NCI-H226 (cell line): ENCODE results near the gene DCLK2.

Experiments used
- DNase-seq: peaks from one replicate; pipeline ENCODE4 v3.0.0-alpha.2; 2015

DCLK2 gene

DNA sequence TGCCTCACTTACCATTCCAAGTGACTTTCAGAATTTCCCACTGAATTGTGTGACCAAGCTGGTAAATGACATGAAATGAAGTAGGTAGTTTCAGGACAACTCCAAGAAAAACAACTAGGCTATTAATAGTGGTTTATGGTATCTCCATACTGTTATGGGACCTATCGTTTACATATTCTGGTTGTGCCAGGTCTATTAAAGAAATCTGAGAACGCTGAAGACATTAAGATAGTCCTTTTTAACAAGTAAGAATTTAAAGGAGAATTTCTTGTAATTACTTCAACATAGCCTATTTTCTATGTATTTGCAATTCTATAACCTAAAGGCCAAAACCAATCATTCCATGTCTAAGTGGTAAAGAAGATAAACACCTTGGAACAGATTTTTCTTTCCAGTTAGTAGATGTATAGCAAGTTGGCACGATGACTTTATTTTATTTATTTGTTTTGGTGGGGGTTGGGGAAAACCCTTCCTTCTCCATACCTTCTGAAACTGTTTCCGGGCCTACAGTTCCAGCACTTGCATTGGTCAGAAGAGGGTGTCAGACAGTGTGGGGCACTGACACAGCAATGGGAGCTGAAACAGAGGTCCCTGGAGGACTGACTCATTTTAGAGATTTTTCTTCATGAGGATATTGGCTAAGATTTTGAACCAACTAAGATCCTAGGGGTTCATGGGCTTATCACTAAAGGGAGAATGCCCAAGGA is 7.6 kb upstream of the DCLK2 start:
- DNase-seq: no peak

DNA sequence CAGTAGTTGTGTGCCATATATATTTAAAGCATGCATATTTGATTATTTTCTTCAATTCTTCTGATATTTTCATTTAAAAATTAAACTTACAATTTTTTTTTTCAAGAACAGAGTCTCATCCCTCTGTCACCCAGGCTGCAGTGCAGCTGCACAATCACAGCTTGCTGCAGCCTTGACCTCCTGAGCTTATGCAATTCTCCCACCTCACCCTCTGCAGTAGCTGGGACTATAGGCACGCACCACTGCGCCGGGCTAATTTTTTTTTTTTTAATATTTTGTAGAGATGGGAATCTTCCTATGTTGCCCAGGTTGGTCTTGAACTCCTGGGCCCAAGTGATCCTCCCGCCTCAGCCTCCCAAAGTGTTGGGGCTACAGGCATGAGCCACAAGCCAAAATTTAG is 5.8 kb upstream of the DCLK2 start:
- no peak for DNase-seq

DNA sequence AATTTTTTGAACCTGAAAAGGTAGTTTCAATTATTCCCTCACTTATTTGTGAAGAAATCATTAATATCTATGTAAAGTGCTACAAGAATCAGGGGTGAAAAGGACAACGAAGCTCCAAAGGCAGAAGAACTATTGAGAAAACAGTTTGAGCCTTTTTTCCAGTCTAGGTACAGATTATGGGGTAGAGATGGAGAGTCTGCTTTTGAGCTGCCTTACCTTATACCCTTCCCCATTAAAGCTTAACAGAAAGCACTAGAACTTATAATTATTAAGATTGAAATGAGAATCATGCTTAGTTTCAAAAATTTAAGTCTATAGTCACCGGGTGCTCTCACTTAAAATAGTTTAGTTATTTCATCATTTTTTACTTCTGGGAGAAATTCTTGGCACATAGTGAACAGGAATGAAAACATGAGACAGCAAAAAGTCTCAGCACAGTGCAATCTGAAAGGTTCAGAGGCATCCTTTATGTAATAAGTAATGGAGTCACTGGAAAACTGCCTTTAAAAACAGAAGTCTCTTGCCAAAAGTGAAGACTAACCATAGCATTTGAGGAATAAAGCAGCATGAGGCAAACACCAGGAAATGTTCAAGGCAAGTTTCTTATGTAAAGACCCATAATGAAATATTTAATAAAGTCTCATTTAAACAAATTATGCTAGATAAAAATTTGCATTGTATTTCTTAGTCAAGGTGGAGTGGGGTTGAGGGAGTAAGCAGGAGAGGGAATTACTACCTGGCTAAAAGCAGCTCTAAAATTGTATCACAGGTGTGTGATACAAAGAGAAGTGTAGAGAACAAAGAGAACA is 5.1 kb upstream of the DCLK2 start:
- DNase-seq: peak; percentile 73

DNA sequence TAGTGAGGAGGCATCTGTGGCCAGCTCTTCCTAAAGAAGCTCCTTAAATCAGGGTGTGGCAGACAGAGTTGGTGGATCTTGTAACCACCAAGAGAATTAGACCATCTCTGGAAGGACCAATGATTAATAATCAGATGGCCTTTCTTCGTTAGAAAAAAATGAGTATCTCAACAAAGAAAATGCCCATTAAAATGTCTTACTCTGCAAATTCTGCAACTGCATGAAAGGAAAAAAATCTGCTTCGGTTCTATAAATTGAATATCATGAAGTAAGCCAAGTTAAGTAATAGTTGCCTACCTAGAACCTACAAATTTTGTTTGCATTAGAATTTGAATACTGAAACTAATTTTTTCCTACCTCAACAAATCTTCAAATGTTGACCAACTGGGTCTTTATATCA is 4.2 kb upstream of the DCLK2 start:
- DNase-seq: no peak

DNA sequence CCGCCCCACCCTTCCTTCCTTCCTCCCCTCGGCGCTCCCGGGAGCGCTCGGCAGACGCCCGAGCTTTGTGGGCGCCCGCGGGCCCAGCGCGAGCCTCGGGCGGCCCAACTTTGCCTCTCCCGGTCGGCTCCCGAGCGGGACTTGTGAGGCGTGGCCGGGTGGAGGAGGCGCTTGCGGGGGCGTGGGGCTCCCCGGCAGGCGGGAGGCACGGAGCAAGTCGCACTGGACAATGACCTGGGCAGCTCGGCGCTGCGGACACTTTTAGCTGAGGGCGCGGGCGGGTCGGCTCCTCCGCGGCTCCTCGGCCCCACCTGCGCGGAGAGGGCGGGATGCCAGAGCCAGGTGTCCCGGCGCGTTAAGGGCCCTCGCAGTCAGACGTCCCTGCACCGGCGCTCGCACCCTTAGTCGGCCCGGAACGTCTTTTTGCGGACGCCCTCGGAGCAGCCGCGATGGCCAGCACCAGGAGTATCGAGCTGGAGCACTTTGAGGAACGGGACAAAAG is 385 bp downstream of the DCLK2 start:
- DNase-seq: peak; percentile 12

DNA sequence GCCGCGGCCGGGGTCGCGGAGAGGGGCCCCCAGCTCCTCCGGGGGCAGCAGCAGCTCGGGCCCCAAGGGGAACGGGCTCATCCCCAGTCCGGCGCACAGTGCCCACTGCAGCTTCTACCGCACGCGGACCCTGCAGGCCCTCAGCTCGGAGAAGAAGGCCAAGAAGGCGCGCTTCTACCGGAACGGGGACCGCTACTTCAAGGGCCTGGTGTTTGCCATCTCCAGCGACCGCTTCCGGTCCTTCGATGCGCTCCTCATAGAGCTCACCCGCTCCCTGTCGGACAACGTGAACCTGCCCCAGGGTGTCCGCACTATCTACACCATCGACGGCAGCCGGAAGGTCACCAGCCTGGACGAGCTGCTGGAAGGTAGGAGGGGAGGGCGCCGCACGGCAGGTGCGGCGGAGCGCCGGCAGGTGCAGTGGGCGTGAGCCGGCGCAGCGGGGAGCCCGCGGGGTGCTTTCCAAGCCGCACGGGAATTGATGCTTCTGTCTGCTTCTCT is 886 bp downstream of the DCLK2 start:
- peak; percentile 12 for DNase-seq

DNA sequence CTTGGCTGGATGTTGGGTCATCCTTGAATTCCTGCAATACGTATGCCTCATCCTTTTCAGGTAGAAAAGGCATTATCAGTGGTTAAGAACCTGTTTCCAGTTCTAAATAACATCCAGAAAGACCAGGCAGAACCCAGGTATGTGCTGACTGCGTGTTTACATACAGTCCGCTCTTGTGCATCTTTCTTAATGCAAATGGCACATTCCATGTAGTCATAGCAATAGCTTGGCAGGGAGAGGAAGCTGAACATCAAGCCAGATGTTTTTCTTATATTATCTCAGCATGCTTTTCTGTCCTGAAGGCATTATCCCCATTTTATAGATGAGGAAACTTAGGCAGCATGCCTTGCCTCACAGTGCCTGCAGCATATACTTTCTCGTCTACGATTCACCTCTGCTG is 2.1 kb downstream of the DCLK2 start:
- DNase-seq: no peak

DNA sequence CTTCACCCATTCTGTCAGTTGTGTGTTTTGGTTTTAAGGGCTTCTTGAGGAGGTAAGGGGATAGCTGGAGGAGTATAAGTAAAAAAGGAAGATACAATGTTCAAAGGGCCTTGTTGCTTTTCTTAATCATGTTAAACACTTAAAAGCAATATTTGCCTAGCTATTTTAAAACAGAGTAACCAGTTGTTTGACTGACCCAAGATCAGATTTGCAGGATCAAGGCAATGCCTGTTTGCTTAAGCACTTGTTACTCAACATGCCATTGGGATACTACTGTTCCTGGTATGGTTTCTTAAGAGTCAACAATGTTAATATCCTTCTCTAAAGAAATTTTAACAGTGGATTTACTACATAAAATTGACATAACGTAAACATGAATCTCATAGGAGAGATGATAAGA is 2.6 kb downstream of the DCLK2 start:
- DNase-seq: no peak

DNA sequence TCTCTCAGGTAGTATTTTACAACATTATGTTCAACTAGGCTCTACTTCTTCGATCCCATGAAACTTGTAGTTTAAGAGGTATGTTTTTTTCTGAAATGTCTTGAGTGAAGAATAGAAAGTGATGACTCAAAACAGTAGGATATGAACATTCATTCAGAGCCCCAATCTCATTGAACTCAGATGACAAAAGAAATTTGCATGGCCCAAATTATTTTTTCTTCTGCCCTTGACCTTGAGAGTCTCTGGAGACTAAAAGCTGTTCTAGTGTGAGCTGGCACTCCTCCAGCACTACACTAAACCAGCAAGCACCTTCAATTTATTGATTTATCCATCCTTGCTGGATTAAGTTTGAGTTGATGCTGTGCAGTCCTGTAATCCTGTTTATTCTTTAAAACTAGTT is 4.0 kb downstream of the DCLK2 start:
- DNase-seq: no peak

DNA sequence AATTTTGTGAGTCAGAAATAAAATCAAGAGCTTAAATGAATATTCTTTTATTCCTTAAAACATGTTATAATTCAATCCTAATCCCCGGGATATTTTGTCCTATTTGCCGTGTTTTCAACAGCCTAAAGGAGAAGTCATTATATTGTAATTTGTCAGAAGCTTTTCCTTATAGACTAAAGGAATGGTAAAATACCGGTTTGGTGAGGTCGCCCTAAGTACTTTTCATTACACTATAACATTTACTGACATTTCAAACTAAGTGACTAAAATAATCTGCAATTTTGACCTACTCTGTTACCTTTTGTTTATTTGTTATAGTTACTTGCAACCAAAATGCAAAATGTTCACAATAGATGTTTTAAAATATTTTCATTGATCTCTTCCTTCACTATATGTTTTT is 8.8 kb downstream of the DCLK2 start:
- DNase-seq: no peak

DNA sequence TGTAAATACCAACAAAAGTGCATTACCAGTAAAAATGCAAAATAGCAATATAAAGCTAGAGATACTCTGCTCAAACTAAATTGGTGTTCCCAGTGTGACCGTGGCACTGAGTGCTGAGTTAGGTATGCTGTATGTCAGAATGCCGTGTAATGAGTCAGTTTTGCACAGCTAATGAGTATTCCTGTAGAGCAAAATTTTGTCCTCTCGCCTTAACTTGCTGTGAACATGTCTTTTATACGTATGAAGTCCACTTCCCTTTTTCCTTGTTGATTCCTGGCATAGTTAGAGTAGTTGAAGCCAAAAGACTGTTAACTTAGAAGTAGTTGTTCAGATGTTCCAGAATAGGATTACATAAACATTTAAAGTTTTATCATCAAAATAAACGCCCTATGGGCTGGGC is 11.5 kb downstream of the DCLK2 start:
- no peak for DNase-seq

DNA sequence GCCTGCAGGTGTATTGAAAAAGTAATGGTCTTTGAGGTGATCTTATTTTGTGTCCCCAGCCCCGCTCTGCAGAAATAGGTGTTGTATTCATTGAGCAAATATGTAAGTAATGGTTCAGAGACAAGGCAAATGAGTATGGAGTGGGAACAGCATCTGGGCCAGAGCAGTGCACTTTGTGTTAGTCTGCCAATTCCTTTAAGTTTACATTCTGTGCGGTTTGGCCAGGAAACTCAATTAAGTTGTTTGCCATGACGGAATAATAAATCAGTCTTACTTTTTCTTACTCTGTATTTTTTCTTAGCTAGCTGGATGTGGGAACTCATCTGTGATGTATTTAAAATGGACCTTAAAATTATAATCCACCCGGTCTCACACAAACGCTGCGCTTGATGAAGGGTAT is 12.6 kb downstream of the DCLK2 start:
- no peak for DNase-seq

DNA sequence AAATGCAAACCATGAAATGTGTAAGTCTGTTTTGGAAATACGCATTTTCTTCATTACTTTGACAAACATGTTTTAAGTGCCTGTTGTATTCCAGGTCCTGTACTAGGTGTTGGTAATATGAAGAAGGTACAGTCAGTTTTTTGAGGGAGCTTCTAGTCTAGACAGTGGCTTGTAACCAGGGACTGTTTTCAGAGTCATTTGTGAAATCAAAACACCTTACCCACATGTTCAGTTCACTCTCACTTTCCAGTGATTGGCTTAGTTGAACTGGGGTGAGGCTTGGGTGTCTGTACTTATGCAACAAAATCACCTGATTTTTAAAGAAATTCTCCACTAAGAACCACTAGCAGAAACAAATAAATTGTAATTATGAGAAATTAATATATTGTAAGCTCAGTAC is 16.4 kb downstream of the DCLK2 start:
- no peak for DNase-seq

DNA sequence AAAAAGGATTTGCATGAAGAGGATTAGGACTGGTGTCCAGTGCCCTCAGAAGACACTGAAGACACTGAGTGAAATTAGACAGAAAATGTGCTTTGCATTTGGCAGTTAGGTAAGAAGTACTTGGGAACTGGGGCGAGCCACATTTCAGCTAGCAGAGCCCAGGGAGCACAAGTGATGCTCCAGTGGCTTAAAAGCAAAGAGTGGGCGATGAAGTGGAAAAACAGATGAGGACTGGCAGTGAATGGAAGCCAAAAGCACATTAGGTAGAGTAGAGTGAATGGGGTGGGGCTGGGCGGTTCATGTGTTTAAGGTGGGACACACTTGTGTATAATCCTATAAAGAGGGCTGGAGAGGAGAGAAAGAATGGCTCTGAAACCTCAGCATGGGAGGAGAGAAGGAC is 18.4 kb downstream of the DCLK2 start:
- no peak for DNase-seq

DNA sequence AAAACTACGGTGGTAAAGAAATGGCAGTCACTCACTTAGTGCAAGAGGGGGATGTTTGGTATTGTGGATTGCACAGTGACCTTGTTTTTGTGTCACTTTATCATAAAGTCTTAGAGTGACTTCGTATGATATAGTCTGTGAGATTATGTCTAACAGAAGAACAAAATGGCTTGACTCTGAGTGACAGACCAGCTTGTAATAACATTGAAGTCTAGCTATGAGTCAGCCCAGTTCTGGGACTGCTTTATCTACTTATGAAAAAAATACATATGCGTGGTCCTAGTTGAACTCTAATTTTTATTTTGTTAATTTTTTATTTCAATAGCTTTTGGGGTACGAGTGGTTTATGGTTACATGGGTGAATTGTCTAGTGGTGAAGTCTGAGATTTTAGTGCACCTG is 20.0 kb downstream of the DCLK2 start:
- no peak for DNase-seq

DNA sequence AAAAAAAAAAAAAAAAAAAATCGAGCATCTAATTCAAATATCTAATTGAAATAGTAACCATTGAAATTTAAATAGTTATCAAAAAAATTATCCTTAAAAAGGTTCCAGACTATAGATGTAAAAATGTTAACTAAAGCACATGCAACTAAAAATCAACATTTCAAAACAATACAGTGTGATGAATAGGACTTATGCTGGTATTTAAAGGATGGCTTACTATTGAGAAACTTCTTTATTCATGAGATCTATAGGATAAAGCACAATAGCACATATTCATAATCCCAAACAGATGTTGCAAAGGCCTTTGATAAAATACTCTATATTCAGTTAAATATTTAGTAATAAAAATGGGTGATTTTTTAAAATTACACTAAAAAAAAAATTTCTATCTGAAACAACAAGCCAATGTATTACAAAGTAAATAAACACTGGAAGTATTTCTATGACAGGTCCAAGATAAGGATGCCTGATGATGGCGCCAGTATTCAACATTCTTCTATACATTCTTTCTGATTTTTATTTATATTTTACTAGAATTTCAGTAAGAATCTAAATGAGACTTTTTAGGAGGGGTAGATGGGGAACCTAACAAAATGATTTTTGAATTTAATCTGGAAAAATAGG is 26.3 kb downstream of the DCLK2 start:
- no peak for DNase-seq

DNA sequence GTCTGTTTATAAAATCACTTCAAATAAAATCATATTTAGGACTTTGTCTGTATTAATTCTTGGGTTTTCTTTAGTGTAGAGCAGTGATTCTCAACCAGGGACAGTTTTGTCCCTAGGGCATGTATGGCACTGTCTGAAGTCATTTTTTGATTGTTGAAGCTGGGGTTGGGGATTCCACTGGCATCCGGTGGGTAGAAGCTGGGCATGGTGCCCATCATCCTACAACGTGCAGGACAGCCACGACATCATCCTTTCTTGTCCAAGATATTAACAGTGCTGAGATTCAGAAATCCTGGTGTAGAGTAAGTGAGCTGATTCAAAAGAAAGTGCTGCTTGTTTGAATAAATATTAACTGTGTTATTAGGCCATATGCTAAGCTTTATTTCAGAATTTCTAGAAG is 28.6 kb downstream of the DCLK2 start:
- DNase-seq: peak; percentile 41

DNA sequence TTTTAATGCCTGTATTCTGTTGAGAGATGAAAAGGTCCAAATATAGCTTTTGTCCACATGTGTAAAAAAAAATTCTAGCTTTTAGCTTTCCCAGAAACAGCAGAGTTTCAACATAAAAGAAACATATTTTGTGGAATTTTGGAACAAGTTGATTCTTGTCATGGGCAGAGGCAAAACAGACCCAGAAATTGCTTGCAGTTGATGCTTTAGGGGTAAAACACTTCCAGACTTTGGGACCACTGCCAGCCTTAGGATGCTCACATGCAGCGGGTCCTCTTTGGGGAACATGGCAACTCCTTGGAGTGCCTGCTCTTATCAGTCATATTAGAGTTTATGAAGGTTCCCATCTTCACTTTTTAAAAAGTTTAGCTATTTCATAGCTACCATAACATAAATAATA is 30.4 kb downstream of the DCLK2 start:
- no peak for DNase-seq

DNA sequence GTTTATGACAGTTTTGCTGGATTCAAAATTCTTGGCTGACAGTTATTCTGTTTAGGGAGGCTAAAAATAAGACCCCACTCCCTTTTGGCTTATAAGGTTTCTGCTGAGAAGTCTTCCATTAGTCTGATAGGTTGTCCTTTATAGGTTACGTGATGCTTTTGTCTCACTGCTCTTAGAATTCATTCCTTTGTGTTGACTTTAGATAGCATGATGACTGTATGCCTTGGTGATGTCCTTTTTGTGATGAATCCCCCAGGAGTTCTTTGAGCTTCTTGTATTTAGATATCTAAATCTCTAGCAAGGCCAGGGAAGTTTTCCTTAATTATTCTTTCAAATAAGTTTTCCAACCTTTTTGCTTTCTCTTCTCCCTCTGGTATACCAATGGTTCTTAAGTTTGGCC is 36.4 kb downstream of the DCLK2 start:
- DNase-seq: no peak

DNA sequence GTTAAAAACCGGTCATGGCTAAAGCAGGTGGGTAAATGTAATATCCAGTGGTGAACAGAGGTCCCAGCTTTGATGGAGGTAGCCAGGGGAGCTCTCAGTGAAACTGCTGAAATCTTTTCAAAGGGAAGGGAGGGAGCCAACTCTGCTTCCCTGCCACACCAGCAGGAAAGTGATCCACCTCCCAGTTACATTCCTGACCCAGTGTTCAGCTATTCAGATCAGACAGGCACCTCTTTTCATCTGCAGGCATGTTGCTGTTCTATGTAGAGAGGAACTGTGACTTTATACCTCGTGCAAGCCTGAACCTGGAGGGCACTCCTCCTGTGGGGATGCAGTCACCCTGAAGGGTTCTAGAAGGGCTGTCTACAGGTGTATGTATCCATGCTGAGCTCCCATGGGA is 37.6 kb downstream of the DCLK2 start:
- DNase-seq: peak; percentile 33

DNA sequence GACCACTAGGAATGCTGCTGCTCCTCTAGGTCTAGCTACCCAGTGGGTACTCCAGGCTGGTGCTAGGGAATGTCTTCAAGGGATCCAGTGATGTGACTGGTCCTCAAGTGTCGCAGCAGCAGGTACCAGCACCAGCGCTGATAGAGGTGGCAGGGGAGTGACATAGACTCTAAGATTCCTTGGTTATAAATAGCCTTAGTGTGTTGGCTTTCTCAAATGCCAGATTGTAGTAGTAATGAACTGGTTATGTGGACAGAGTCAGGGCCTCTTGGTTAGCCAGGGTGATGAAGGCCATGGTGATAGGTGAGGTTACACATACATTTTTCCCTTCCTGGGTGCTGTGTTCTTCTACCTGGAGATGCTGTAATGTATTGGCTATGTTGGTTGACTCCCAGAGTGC is 38.3 kb downstream of the DCLK2 start:
- DNase-seq: no peak

DNA sequence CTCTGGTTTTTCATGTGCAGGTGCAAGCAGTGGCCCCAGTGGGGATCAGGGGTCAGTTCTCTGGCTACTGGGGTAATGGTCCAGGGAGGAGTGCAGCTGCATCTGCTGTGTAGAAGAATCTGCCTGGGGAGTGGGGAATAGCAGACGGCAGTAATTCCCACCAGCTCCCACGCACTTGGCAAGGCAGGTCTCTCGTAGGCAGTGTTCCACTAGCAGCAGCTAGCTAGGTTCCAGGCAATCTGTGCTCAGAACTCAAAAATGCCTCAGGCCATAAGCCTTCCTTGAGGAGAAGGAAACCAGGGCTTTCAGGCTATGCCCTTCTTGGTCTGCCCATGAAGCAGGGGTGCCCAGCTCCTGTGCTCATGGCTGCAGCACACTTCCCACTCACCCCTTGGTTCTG is 38.8 kb downstream of the DCLK2 start:
- peak; percentile 83 for DNase-seq

DNA sequence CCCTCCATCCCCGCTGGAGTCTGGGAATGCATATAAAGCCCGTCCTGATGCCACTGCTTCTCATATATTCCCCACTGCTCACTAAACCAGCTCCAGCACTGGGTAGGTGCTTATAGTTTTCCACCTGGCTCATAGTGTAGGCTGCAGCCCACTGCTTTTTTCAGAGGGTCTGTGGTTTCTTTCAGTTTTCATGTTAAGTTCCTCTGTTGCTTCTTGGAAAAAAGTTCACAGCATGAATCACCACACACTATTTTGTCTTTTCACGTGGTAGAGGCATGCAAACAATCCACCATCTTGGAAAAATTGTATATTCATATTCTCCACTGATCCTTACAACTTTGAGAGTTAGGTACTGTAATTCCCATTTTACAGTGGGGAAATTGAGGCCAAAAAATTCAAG is 39.4 kb downstream of the DCLK2 start:
- DNase-seq: no peak

DNA sequence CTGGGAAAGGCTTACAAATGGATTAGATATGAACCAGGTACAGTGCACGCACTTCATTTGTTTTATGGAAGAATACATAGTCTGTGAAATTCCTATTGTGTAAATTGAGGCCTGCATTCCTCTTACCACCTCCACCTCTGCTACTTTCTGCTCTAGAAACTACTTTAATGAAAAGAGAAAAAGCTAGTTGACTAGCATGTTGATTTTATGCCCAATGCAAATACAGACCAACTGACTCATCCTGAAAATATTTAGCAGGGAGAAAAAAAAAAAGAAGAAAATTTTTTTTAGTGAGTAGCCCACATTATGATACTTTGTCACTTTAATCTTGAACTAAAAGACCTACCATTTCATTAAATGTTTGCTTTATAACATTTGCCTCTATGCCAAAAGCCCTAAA is 41.2 kb downstream of the DCLK2 start:
- no peak for DNase-seq
